ENCODE measurements around the gene SCAANT1.

SCAANT1 gene

DNA sequence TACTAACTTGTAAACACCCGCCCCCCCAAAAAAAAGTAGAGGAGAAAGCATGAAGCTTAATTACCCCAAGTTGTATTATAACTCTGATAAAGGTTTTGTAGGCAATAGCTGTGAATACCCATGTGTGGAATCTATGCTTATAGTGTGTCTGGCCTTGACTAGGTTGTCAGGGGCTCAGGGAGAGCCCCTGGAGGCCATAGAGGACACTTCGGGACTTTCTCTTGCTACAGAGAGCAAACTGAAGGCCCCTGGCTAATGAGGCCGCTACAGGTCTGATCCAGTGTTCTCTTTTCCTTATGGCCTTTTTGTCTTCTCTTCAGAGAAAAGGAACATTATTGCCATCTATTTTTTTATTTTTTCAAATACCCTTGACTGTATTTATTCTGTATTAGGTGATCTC lies 19.1 kb upstream of the SCAANT1 start:
- TF ChIP-seq, protein P1, sequence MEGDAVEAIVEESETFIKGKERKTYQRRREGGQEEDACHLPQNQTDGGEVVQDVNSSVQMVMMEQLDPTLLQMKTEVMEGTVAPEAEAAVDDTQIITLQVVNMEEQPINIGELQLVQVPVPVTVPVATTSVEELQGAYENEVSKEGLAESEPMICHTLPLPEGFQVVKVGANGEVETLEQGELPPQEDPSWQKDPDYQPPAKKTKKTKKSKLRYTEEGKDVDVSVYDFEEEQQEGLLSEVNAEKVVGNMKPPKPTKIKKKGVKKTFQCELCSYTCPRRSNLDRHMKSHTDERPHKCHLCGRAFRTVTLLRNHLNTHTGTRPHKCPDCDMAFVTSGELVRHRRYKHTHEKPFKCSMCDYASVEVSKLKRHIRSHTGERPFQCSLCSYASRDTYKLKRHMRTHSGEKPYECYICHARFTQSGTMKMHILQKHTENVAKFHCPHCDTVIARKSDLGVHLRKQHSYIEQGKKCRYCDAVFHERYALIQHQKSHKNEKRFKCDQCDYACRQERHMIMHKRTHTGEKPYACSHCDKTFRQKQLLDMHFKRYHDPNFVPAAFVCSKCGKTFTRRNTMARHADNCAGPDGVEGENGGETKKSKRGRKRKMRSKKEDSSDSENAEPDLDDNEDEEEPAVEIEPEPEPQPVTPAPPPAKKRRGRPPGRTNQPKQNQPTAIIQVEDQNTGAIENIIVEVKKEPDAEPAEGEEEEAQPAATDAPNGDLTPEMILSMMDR (IDR thresholded peaks at IDR 0.05; ENCODE audit: low read depth, low read length, poor library complexity, severe bottlenecking), result peak; percentile 9
- TF ChIP-seq EZH2phosphoT487 (IDR thresholded peaks at IDR 0.05; ENCODE audit: borderline replicate concordance, low read length), result no peak
- H3K36me3 ChIP-seq (ENCODE audit: control insufficient read depth, low read length), result peaks cover 44% of the 10 kb centered on the region
- no peaks in the 10 kb centered on the region for H3K9me3 ChIP-seq (ENCODE audit: control insufficient read depth, insufficient read depth, low read length)
- no peaks in the 10 kb centered on the region for H3K27me3 ChIP-seq (ENCODE audit: control insufficient read depth, low read length)
- H3F3A ChIP-seq (ENCODE audit: control insufficient read depth, insufficient read depth), result peaks cover 17% of the 10 kb centered on the region
- no peak overlapping the region for H3K27ac ChIP-seq (ENCODE audit: low read depth, low read length)
- H3K9me2 ChIP-seq (replicated peaks; ENCODE audit: control insufficient read depth, low read length), result no peaks in the 10 kb centered on the region
- peaks cover 23% of the 10 kb centered on the region; the same call in 1 of the 2 replicates for H4K20me1 ChIP-seq (ENCODE audit: control insufficient read depth, insufficient read depth, low read depth, low read length)
- H3K4me1 ChIP-seq (ENCODE audit: control insufficient read depth, low read length), result peaks cover 60% of the 10 kb centered on the region
- no peak overlapping the region for H3K4me3 ChIP-seq (ENCODE audit: low read length)
- H3K4me2 ChIP-seq (ENCODE audit: low read length), result no peak overlapping the region
- peaks cover 86% of the 10 kb centered on the region for H3K79me2 ChIP-seq (ENCODE audit: control insufficient read depth, low read length)

GRCh38 chr3:63927422-63928280 lies 15.5 kb upstream of the SCAANT1 start:
- Histone ChIP-seq H3K27me3 (ENCODE audit: control insufficient read depth, low read length) (no peaks in the 10 kb centered on the region), H3K36me3 (ENCODE audit: control insufficient read depth, low read length) (peaks cover 51% of the 10 kb centered on the region), H3K9me3 (ENCODE audit: control insufficient read depth, insufficient read depth, low read length) (no peaks in the 10 kb centered on the region), H4K20me1 (ENCODE audit: control insufficient read depth, insufficient read depth, low read depth, low read length) (peaks cover 17% of the 10 kb centered on the region; the same call in 1 of the 2 replicates), H3K4me1 (ENCODE audit: control insufficient read depth, low read length) (peaks cover 45% of the 10 kb centered on the region), H3K4me3 (ENCODE audit: low read length) (peak overlapping the region; percentile 40), H3K79me2 (ENCODE audit: control insufficient read depth, low read length) (peaks cover 71% of the 10 kb centered on the region), H3F3A (ENCODE audit: control insufficient read depth, insufficient read depth) (peaks cover 10% of the 10 kb centered on the region), H3K27ac (ENCODE audit: low read depth, low read length) (peak overlapping the region; percentile 80), H3K4me2 (ENCODE audit: low read length) (peak overlapping the region; percentile 49), H3K9me2 (replicated peaks; ENCODE audit: control insufficient read depth, low read length) (no peaks in the 10 kb centered on the region)
- TF ChIP-seq, protein P1 (IDR thresholded peaks at IDR 0.05; ENCODE audit: low read depth, low read length, poor library complexity, severe bottlenecking), result no peak
- no peak for TF ChIP-seq EZH2phosphoT487 (IDR thresholded peaks at IDR 0.05; ENCODE audit: borderline replicate concordance, low read length)

- Histone ChIP-seq H3K9me3 (ENCODE audit: control insufficient read depth, insufficient read depth, low read length) (no peaks in the 10 kb centered on the region), H3K4me3 (ENCODE audit: low read length) (no peak overlapping the region), H3K79me2 (ENCODE audit: control insufficient read depth, low read length) (peaks cover 60% of the 10 kb centered on the region), H4K20me1 (ENCODE audit: control insufficient read depth, insufficient read depth, low read depth, low read length) (peaks cover 13% of the 10 kb centered on the region; the same call in 1 of the 2 replicates), H3K9me2 (replicated peaks; ENCODE audit: control insufficient read depth, low read length) (no peaks in the 10 kb centered on the region), H3K36me3 (ENCODE audit: control insufficient read depth, low read length) (peaks cover 57% of the 10 kb centered on the region), H3K27ac (ENCODE audit: low read depth, low read length) (no peak overlapping the region), H3K27me3 (ENCODE audit: control insufficient read depth, low read length) (no peaks in the 10 kb centered on the region), H3K4me2 (ENCODE audit: low read length) (no peak overlapping the region), H3F3A (ENCODE audit: control insufficient read depth, insufficient read depth) (peaks cover 17% of the 10 kb centered on the region), H3K4me1 (ENCODE audit: control insufficient read depth, low read length) (peaks cover 45% of the 10 kb centered on the region)
- TF ChIP-seq EZH2phosphoT487 (IDR thresholded peaks at IDR 0.05; ENCODE audit: borderline replicate concordance, low read length), result no peak
- TF ChIP-seq, protein P1 (IDR thresholded peaks at IDR 0.05; ENCODE audit: low read depth, low read length, poor library complexity, severe bottlenecking), result peak; percentile 17
Observed at GRCh38 chr3:63926309-63926708, 14.1 kb upstream of the SCAANT1 start.

All from DOHH2 (cell line).